ENCODE measurements around the gene NABP1. TPM values are rescaled to one million over a fixed set of nuclear protein-coding genes. Genes with fewer than 3 reads are reported as not detected.

Gene NABP1
- polyA plus RNA-seq, 2 of the 4 experiments (the other 2 are of a cell fraction) = 21.9 to 22.4 TPM

- ATAC-seq (no peak), DNase-seq (ENCODE audit: low read depth in 1 of 2, low spot score in 1 of 2) (no peak), FAIRE-seq (no peak)
- no peak overlapping the region for H3K4me3 ChIP-seq
- H3K9me3 ChIP-seq = no peaks in the 10 kb centered on the region
- ChIA-PET CTCF (interaction anchor here (1.3 kb wide), 1 partner anchor 158 kb away, joined by 6 read pairs; no protein-coding TSS in a partner anchor), POLR2A (no interaction called here)
- WGBS (ENCODE audit: missing lambda C conversion rate) = 29% methylated on average over 1 of the region's 1 CpG
- no peak overlapping the region for H3K4me2 ChIP-seq
- no peak for TF ChIP-seq RARB (CRISPR knock-in tag; IDR thresholded peaks at IDR 0.05)
- TF ChIP-seq EHF (CRISPR knock-in tag; IDR thresholded peaks at IDR 0.05) = no peak
- TF ChIP-seq JUNB (IDR thresholded peaks at IDR 0.05) = no peak
- TF ChIP-seq NFE2L2 (conservative IDR thresholded peaks at IDR 0.05; ENCODE audit: low read length) = no peak
- no peak for TF ChIP-seq ELK1 (IDR thresholded peaks at IDR 0.05; ENCODE audit: low read depth, low read length)
- no peak for TF ChIP-seq HOXB5 (CRISPR knock-in tag; IDR thresholded peaks at IDR 0.05)
- no peak for TF ChIP-seq RCOR1 (IDR thresholded peaks at IDR 0.05; ENCODE audit: low read depth, low read length)
- TF ChIP-seq CHD4 (IDR thresholded peaks at IDR 0.05; ENCODE audit: borderline replicate concordance) = no peak
- TF ChIP-seq ZC3H11A (IDR thresholded peaks at IDR 0.05) = no peak
- no peak for TF ChIP-seq RAD21 (conservative IDR thresholded peaks at IDR 0.05 in 1 of 2, IDR thresholded peaks at IDR 0.05 in 1 of 2)
- TF ChIP-seq ESRRA (IDR thresholded peaks at IDR 0.05; ENCODE audit: borderline replicate concordance, low read length) = no peak
- no peak overlapping the region for H3K27ac ChIP-seq
- H3K4me1 ChIP-seq = no peaks in the 10 kb centered on the region
Observed at GRCh38 chr2:191724015-191724414, 46.1 kb downstream of the NABP1 start.

- Histone ChIP-seq H3K4me1 (peaks cover 5% of the 10 kb centered on the region; the same call in 1 of the 3 replicates), H3K27ac (no peak overlapping the region), H3K4me3 (no peak overlapping the region), H3K9me3 (no peaks in the 10 kb centered on the region), H3K4me2 (peak overlapping the region; percentile 22)
- DNase-seq (ENCODE audit: low read depth in 1 of 2, low spot score in 1 of 2) (peak in 1 of 2 experiments; percentile 5), ATAC-seq (no peak), FAIRE-seq (no peak)
- ChIA-PET POLR2A (no interaction called here), CTCF (interaction anchor here (0.6 to 1.7 kb wide), 4 partner anchors 33 to 165 kb away, joined by 3 to 6 read pairs (median 3); no protein-coding TSS in a partner anchor)
- WGBS (ENCODE audit: missing lambda C conversion rate) = 49% methylated on average over 5 of the region's 5 CpGs
- TF ChIP-seq MAFK (IDR thresholded peaks at IDR 0.05; ENCODE audit: partially characterized antibody) (peak; percentile 68), RNF2 (IDR thresholded peaks at IDR 0.05; ENCODE audit: borderline replicate concordance, low read depth) (no peak)
Observed at GRCh38 chr2:191728750-191729624, 51.1 kb downstream of the NABP1 start.

- FAIRE-seq (no peak), ATAC-seq (no peak), DNase-seq (ENCODE audit: low read depth in 1 of 2, low spot score in 1 of 2) (no peak)
- POLR2A ChIA-PET = no interaction called here
- no peak overlapping the region for H3K4me3 ChIP-seq
- H3K4me1 ChIP-seq = peaks cover 5% of the 10 kb centered on the region; the same call in 1 of the 3 replicates
- no peaks in the 10 kb centered on the region for H3K9me3 ChIP-seq
- no peak overlapping the region for H3K4me2 ChIP-seq
- TF ChIP-seq, protein P1, sequence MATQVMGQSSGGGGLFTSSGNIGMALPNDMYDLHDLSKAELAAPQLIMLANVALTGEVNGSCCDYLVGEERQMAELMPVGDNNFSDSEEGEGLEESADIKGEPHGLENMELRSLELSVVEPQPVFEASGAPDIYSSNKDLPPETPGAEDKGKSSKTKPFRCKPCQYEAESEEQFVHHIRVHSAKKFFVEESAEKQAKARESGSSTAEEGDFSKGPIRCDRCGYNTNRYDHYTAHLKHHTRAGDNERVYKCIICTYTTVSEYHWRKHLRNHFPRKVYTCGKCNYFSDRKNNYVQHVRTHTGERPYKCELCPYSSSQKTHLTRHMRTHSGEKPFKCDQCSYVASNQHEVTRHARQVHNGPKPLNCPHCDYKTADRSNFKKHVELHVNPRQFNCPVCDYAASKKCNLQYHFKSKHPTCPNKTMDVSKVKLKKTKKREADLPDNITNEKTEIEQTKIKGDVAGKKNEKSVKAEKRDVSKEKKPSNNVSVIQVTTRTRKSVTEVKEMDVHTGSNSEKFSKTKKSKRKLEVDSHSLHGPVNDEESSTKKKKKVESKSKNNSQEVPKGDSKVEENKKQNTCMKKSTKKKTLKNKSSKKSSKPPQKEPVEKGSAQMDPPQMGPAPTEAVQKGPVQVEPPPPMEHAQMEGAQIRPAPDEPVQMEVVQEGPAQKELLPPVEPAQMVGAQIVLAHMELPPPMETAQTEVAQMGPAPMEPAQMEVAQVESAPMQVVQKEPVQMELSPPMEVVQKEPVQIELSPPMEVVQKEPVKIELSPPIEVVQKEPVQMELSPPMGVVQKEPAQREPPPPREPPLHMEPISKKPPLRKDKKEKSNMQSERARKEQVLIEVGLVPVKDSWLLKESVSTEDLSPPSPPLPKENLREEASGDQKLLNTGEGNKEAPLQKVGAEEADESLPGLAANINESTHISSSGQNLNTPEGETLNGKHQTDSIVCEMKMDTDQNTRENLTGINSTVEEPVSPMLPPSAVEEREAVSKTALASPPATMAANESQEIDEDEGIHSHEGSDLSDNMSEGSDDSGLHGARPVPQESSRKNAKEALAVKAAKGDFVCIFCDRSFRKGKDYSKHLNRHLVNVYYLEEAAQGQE (IDR thresholded peaks at IDR 0.05) = no peak
- TF ChIP-seq FOXS1 (CRISPR knock-in tag; IDR thresholded peaks at IDR 0.05) (no peak), EHMT2 (IDR thresholded peaks at IDR 0.05; ENCODE audit: low read depth) (no peak), CHD4 (IDR thresholded peaks at IDR 0.05; ENCODE audit: borderline replicate concordance) (no peak), HOXA7 (CRISPR knock-in tag; IDR thresholded peaks at IDR 0.05) (no peak), RNF2 (IDR thresholded peaks at IDR 0.05; ENCODE audit: borderline replicate concordance, low read depth) (no peak), RCOR1 (IDR thresholded peaks at IDR 0.05; ENCODE audit: low read depth, low read length) (no peak), MYC (IDR thresholded peaks at IDR 0.05; ENCODE audit: borderline replicate concordance, low read length) (no peak)
- TF ChIP-seq, protein P2, sequence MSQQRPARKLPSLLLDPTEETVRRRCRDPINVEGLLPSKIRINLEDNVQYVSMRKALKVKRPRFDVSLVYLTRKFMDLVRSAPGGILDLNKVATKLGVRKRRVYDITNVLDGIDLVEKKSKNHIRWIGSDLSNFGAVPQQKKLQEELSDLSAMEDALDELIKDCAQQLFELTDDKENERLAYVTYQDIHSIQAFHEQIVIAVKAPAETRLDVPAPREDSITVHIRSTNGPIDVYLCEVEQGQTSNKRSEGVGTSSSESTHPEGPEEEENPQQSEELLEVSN (IDR thresholded peaks at IDR 0.05; ENCODE audit: borderline replicate concordance, low read depth) = no peak
- no peak overlapping the region for H3K27ac ChIP-seq
- CTCF ChIA-PET = interaction anchor here (1.4 kb wide), 1 partner anchor 166 kb away, joined by 3 read pairs; no protein-coding TSS in a partner anchor
Observed at GRCh38 chr2:191730263-191730662, 52.3 kb downstream of the NABP1 start.
